Keratinocyte (primary cell): ENCODE measurements around the gene OR10G3. TPM values are rescaled to one million over a fixed set of nuclear protein-coding genes. Genes with fewer than 3 reads are reported as not detected.

ENCODE experiments used
- DNase-seq: peaks from one replicate; pipeline ENCODE4 v3.0.0-alpha.2; 2011; ENCODE audit warnings: low read depth, missing footprints, low spot score
- FAIRE-seq: peaks from 2 replicates; lab custom pipeline; 2011; peaks lifted over from hg19 to GRCh38; lab: Jason Lieb, UNC
- H2AFZ ChIP-seq: 2 replicates; pipeline ENCODE4 v1.6.0; 2012; ENCODE audit warnings: low read length, control low read depth, inconsistent platforms; ENCODE audit not compliant: control insufficient read depth
- H3K27ac ChIP-seq: 2 replicates; pipeline ENCODE4 v1.5.1; 2011; ENCODE audit warnings: low read length; ENCODE audit not compliant: control insufficient read depth, insufficient read depth
- H3K27me3 ChIP-seq: 3 replicates; pipeline ENCODE4 v1.6.0; 2011; ENCODE audit warnings: low read length; ENCODE audit not compliant: control insufficient read depth, insufficient read depth; ENCODE audit errors: extremely low read depth
- H3K36me3 ChIP-seq, 2 experiments: 2 replicates in 1 of 2; 3 replicates in 1 of 2; pipeline ENCODE4 v1.5.1; 2011; ENCODE audit warnings: low read length in 2 of 2, mild to moderate bottlenecking in 1 of 2; ENCODE audit not compliant: control insufficient read depth in 2 of 2, insufficient read depth in 2 of 2; ENCODE audit errors: extremely low read depth in 1 of 2
- H3K4me1 ChIP-seq: 3 replicates; pipeline ENCODE4 v1.5.1; 2011; ENCODE audit warnings: low read length; ENCODE audit not compliant: control insufficient read depth, insufficient read depth; ENCODE audit errors: extremely low read depth
- H3K4me2 ChIP-seq: 3 replicates; pipeline ENCODE4 v1.6.0; 2011; ENCODE audit warnings: low read depth, low read length; ENCODE audit not compliant: control insufficient read depth, insufficient read depth; ENCODE audit errors: extremely low read depth
- H3K4me3 ChIP-seq, 3 experiments: fragments of 200-600 bp in 1 of 3; sonication (generic) in 1 of 3; 2 replicates in 2 of 3; 3 replicates in 1 of 3; pipeline ENCODE4 v1.5.1; 2011 to 2016; ENCODE audit warnings: low read length in 3 of 3, mild to moderate bottlenecking in 3 of 3, control low read depth in 2 of 3, inconsistent platforms in 1 of 3, low read depth in 1 of 3, mixed read lengths in 1 of 3, mixed run types in 1 of 3, moderate library complexity in 1 of 3; ENCODE audit not compliant: control insufficient read depth in 2 of 3, insufficient read depth in 2 of 3; ENCODE audit errors: extremely low read depth in 1 of 3
- H3K79me2 ChIP-seq: 2 replicates; pipeline ENCODE4 v1.6.0; 2012; ENCODE audit warnings: low read length; ENCODE audit not compliant: control insufficient read depth, insufficient read depth
- H3K9ac ChIP-seq: 3 replicates; pipeline ENCODE4 v1.6.0; 2011; ENCODE audit warnings: low read length; ENCODE audit not compliant: control insufficient read depth, insufficient read depth; ENCODE audit errors: extremely low read depth
- H3K9me1 ChIP-seq: 3 replicates; pipeline ENCODE4 v1.6.0; 2011; ENCODE audit warnings: low read length; ENCODE audit not compliant: control insufficient read depth, insufficient read depth; ENCODE audit errors: extremely low read depth
- H3K9me3 ChIP-seq: 2 replicates; pipeline ENCODE4 v1.5.1; 2012; ENCODE audit warnings: low read depth, low read length; ENCODE audit not compliant: control insufficient read depth
- H4K20me1 ChIP-seq: 3 replicates; pipeline ENCODE4 v1.6.0; 2011; ENCODE audit warnings: low read length; ENCODE audit not compliant: control insufficient read depth, insufficient read depth; ENCODE audit errors: extremely low read depth
- EZH2 ChIP-seq: IDR thresholded peaks from one replicate; pipeline ENCODE4 v1.6.1; 2012; ENCODE audit warnings: inconsistent platforms, mild to moderate bottlenecking, low read length, moderate library complexity
- dilution Hi-C: fragments of 300-500 bp; cut with MboI; formaldehyde crosslinking; loops from one replicate; pipeline ENCODE4 v1.7.0; 2020; ENCODE audit warnings: low sequenced_read_pairs; ENCODE audit not compliant: extremely low pct_ligation_motif_present
- polyA plus RNA-seq, 5 experiments: library from polyadenylated mRNA; depleted of rRNA in 3 of 5; stranded (reverse) in 3 of 5; stranded (forward) in 1 of 5; unstranded in 1 of 5; fragments of >200 nt; gene quantifications; 1 replicate in 1 of 5; 2 replicates in 3 of 5; 3 replicates in 1 of 5; pipeline versions ENCODE4 v1.2.1 to v1.2.3, GENCODE V29; 2011 to 2012; ENCODE audit warnings: missing spikeins in 2 of 5, low read depth in 1 of 5, low replicate concordance in 1 of 5
- TF ChIP-seq, protein P1 (sequence below), 3 experiments: IDR thresholded peaks in 1 of 3; conservative IDR thresholded peaks in 1 of 3; optimal IDR thresholded peaks in 1 of 3; 2 replicates in 2 of 3; 3 replicates in 1 of 3; pipeline versions ENCODE3 to v1.5.1; 2011; ENCODE audit warnings: low read length in 3 of 3, mild to moderate bottlenecking in 3 of 3, moderate library complexity in 2 of 3, control low read depth in 1 of 3, inconsistent platforms in 1 of 3; ENCODE audit not compliant: insufficient read depth in 2 of 3; ENCODE audit errors: extremely low read depth in 1 of 3

The OR10G3 gene
- polyA plus RNA-seq, 1 donor (not counting 4 experiments of a cell fraction or from before 2014, with no cell fraction given), result not detected

GRCh38 chr14:21541413-21542074, 38.3 kb downstream of the OR10G3 start:
- H3K27me3 ChIP-seq, result peaks cover 14% of the 10 kb centered on the region
- H3K4me1 ChIP-seq, result peaks cover 5% of the 10 kb centered on the region
- no peaks in the 10 kb centered on the region for H4K20me1 ChIP-seq
- TF ChIP-seq, protein P1, sequence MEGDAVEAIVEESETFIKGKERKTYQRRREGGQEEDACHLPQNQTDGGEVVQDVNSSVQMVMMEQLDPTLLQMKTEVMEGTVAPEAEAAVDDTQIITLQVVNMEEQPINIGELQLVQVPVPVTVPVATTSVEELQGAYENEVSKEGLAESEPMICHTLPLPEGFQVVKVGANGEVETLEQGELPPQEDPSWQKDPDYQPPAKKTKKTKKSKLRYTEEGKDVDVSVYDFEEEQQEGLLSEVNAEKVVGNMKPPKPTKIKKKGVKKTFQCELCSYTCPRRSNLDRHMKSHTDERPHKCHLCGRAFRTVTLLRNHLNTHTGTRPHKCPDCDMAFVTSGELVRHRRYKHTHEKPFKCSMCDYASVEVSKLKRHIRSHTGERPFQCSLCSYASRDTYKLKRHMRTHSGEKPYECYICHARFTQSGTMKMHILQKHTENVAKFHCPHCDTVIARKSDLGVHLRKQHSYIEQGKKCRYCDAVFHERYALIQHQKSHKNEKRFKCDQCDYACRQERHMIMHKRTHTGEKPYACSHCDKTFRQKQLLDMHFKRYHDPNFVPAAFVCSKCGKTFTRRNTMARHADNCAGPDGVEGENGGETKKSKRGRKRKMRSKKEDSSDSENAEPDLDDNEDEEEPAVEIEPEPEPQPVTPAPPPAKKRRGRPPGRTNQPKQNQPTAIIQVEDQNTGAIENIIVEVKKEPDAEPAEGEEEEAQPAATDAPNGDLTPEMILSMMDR (optimal IDR thresholded peaks at IDR 0.05 in 1 of 3, IDR thresholded peaks at IDR 0.05 in 1 of 3, conservative IDR thresholded peaks at IDR 0.05 in 1 of 3; ENCODE audit: extremely low read depth in 1 of 3, insufficient read depth in 2 of 3, low read length in 3 of 3), result no peak
- TF ChIP-seq EZH2, result no peak
- no peak overlapping the region for H3K27ac ChIP-seq
- H3K4me2 ChIP-seq, result no peak overlapping the region
- H3K4me3 ChIP-seq, result no peak overlapping the region
- DNase-seq, result no peak
- no peaks in the 10 kb centered on the region for H3K9me1 ChIP-seq
- no peak for FAIRE-seq
- dilution Hi-C loops, result no loop called here
- H3K9me3 ChIP-seq, result no peaks in the 10 kb centered on the region
- no peaks in the 10 kb centered on the region for H3K79me2 ChIP-seq
- H3K36me3 ChIP-seq, result no peaks in the 10 kb centered on the region
- H2AFZ ChIP-seq, result no peak overlapping the region
- H3K9ac ChIP-seq, result no peak overlapping the region

- no peak for TF ChIP-seq EZH2
- TF ChIP-seq, protein P1 (optimal IDR thresholded peaks at IDR 0.05 in 1 of 3, IDR thresholded peaks at IDR 0.05 in 1 of 3, conservative IDR thresholded peaks at IDR 0.05 in 1 of 3; ENCODE audit: extremely low read depth in 1 of 3, insufficient read depth in 2 of 3, low read length in 3 of 3), result no peak
- DNase-seq, result no peak
- Histone ChIP-seq H3K27me3 (peaks cover 21% of the 10 kb centered on the region), H3K9me3 (no peaks in the 10 kb centered on the region), H3K27ac (no peak overlapping the region), H3K4me2 (no peak overlapping the region), H3K4me1 (peaks cover 5% of the 10 kb centered on the region), H3K4me3 (no peak overlapping the region), H3K9me1 (no peaks in the 10 kb centered on the region), H3K36me3 (no peaks in the 10 kb centered on the region), H2AFZ (no peak overlapping the region), H3K79me2 (no peaks in the 10 kb centered on the region), H3K9ac (no peak overlapping the region), H4K20me1 (no peaks in the 10 kb centered on the region)
- no peak for FAIRE-seq
- dilution Hi-C loops, result no loop called here
Observed at GRCh38 chr14:21539189-21539940, 40.5 kb downstream of the OR10G3 start.
